Cardiac fibroblast (primary cell): ENCODE results near the gene KIF23.

ENCODE experiments used
- DNase-seq, 2 donors: peaks; one replicate each; pipeline versions ENCODE4 v3.0.0 to v3.0.0-alpha.2; 2010; ENCODE audit warnings: low read depth in 2 of 2
- H3K4me3 ChIP-seq, 2 donors: replicated peaks in 1 of 2; 1 replicate in 1 of 2; 2 replicates in 1 of 2; pipeline ENCODE4 v1.5.1; 2011; ENCODE audit warnings: low read depth in 2 of 2, low read length in 2 of 2, mild to moderate bottlenecking in 2 of 2, moderate library complexity in 1 of 2
- TF ChIP-seq, protein P1 (sequence below): IDR thresholded peaks from one replicate; pipeline ENCODE4 v1.5.1; 2011; ENCODE audit warnings: low read depth, mild to moderate bottlenecking, low read length, inconsistent platforms

KIF23 gene

GRCh38 chr15:69484837-69485236 lies 70.7 kb downstream of the KIF23 start:
- TF ChIP-seq, protein P1, sequence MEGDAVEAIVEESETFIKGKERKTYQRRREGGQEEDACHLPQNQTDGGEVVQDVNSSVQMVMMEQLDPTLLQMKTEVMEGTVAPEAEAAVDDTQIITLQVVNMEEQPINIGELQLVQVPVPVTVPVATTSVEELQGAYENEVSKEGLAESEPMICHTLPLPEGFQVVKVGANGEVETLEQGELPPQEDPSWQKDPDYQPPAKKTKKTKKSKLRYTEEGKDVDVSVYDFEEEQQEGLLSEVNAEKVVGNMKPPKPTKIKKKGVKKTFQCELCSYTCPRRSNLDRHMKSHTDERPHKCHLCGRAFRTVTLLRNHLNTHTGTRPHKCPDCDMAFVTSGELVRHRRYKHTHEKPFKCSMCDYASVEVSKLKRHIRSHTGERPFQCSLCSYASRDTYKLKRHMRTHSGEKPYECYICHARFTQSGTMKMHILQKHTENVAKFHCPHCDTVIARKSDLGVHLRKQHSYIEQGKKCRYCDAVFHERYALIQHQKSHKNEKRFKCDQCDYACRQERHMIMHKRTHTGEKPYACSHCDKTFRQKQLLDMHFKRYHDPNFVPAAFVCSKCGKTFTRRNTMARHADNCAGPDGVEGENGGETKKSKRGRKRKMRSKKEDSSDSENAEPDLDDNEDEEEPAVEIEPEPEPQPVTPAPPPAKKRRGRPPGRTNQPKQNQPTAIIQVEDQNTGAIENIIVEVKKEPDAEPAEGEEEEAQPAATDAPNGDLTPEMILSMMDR = no peak
- DNase-seq = no peak
- H3K4me3 ChIP-seq = no peak overlapping the region

DNA sequence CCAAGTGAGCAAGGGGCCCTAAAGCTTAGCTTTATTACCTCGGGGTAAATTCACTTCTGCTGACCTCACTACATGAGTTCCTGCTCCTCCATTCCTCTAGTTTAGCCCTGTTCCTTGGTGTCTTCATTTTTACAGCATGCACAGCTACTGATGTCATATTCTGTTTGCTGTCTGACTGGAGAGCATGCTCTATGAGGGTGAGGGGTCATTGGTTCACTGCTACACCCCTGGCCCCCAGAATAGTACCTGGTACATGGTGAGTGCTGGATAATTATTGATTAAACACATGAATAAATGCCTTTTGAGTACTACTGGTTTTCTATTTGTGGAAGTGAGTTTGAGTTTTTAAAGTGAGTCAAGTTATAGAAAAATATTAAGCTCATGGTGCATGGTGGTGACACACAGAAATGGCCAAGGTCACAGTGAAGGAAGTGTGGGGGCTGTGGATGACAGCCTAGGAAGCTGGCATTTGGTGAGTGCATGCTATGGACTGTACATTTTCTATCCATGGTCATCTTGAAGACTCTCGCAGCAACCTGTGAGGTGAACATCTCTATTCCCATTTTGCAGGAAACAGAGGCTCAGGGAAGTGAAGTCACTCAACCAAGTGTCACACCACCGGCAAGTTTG lies 72.4 kb downstream of the KIF23 start:
- no peak for DNase-seq
- H3K4me3 ChIP-seq = no peak overlapping the region
- TF ChIP-seq, protein P1 = no peak

DNA sequence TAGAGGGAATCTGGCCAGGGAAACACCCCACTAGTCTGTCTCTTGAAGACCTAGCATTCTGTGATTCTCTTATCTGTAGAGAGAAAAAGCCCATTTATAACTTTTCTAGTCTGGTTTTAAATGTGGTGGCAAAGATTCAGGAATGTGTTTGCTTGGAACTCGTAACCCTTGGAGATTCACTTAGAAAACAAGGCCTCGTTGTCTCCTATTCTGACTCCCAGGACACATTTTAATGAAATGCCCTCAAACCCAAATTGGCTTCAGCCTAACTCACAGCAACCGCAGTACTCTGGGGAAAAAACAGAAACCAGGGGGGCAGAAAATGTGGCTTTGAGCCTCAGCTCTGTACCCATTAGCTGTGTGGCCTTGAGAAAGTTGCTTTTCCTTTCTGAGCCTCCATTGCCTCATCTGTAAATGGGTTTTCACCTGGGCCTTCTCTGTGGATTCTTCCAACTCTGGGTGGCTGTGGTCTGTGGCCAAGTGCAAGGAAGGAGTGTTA lies 75.0 kb downstream of the KIF23 start:
- DNase-seq = peak in 1 of 2 donors; percentile 84
- TF ChIP-seq, protein P1 = no peak

DNA sequence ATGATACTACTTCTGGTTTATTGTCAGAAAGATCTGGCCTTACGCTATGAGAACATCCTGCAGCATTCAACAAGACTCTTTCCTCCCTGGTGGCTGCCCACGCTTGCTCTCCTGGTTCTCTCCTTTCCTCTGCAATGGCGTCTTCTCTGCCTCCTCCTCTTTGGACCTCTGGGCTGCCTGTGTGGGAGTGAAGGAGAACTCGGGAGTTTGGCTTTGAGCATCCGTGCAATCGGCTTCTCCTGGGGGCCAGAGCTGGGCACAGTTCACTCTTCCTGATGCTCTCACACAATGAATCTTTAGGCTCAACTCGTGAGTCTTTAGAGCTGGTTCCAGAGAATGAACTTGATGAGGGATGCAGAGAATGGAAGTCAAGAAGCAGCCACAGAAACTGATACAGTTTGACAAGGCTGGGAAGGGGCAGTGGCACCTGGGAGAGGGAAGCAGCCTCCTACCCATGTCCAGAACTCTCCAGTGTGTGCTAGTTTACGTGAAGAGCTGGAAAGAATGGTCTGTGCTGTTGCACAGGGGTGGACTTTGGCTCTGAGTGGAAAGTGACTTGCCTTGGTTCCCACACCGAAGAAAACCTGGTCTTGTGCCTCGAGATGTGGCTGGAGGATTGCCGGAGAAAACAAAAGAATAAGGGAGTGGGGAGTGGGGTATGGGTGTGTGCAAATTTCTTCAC lies 76.3 kb downstream of the KIF23 start:
- TF ChIP-seq, protein P1 = no peak
- no peak for DNase-seq
- no peak overlapping the region for H3K4me3 ChIP-seq

More for the DNA sequence above, 75.0 kb downstream of the KIF23 start:
- H3K4me3 ChIP-seq = no peak overlapping the region

DNA sequence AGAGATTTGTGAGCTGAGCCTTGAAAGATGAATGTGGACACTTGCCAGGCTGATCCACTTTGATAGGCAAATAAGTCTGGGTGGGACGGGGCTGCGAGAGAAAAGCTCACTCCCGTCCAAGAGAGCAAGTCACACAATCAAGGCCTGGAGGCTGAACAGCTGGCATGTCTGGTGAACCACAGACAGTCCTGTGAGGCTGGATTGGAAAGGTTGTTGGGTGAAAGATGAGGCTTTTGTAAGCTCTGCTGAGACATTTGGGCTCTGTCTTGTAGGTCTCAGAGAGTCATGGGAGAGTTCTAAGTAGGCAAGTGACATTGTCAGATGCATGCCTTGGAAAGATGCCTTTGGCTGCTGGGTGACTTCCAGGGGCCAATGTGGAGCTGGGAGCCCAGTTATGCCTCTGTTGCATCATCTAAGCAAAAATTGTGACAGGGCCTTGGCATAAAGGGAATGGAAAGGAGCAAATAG lies 76.9 kb downstream of the KIF23 start:
- H3K4me3 ChIP-seq = no peak overlapping the region
- peak in 1 of 2 donors; percentile 59 for DNase-seq
- TF ChIP-seq, protein P1 = no peak

DNA sequence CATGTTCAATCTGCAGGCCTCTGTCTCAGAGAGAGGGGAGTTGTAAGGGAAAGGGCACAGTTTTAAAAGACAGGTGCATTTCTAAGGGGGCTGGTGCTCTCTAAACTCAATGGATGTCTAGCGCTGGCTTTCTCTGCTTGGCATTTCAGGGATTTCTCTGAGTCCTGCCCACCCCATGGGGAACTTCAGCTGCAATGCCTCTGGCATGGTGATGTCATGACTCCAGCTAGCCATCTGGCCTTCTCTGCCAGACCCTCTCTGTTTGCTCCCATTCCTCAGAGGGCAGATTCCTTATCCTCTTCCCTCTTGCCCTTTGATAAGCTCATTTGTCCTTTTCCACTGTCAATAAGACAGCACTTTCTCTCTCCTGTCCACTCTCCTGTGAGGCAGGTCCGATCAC lies 79.3 kb downstream of the KIF23 start:
- H3K4me3 ChIP-seq = no peak overlapping the region
- DNase-seq = no peak
- TF ChIP-seq, protein P1 = no peak
